SK-N-SH treated with all-trans-retinoic acid at 6 μM for 48 hours (cell line): ENCODE data around the gene GPC2.

Experiments used
- ATAC-seq: fragments of 200-7000 bp; cut with Tn5 transposase; 3 replicates; pipeline ENCODE4 v1.9.1; 2020; ENCODE audit warnings: mild to moderate bottlenecking, moderate library complexity
- BACH2 ChIP-seq: fragments of 250-450 bp; sonication (Bioruptor Pico); IDR thresholded peaks from 2 replicates; pipeline ENCODE4 v1.9.0; 2021; ENCODE audit warnings: mild to moderate bottlenecking, borderline replicate concordance
- CSDC2 ChIP-seq: fragments of 250-450 bp; sonication (Bioruptor Pico); IDR thresholded peaks from 2 replicates; pipeline ENCODE4 v1.5.0; 2020; ENCODE audit warnings: mild to moderate bottlenecking, moderate library complexity
- ESRRG ChIP-seq: fragments of 250-450 bp; sonication (Bioruptor Pico); IDR thresholded peaks from 2 replicates; pipeline ENCODE4 v1.6.1; 2021; ENCODE audit warnings: mild to moderate bottlenecking
- GLIS3 ChIP-seq: fragments of 250-450 bp; sonication (Bioruptor Pico); IDR thresholded peaks from 2 replicates; pipeline ENCODE4 v1.5.0; 2020; ENCODE audit warnings: mild to moderate bottlenecking, moderate library complexity
- ISL1 ChIP-seq: fragments of 250-450 bp; sonication (Bioruptor Pico); IDR thresholded peaks from 2 replicates; pipeline ENCODE4 v2.1.2; 2022; ENCODE audit warnings: mild to moderate bottlenecking, moderate library complexity
- OSR1 ChIP-seq: fragments of 250-450 bp; sonication (Bioruptor Pico); IDR thresholded peaks from 2 replicates; pipeline ENCODE4 v1.8.0; 2022; ENCODE audit warnings: moderate library complexity, mild to moderate bottlenecking, inconsistent platforms
- PATZ1 ChIP-seq: fragments of 250-450 bp; sonication (Bioruptor Pico); IDR thresholded peaks from 2 replicates; pipeline ENCODE4 v1.8.0; 2020; ENCODE audit warnings: mild to moderate bottlenecking, moderate library complexity, borderline replicate concordance
- RARB ChIP-seq: fragments of 250-450 bp; sonication (Bioruptor Pico); IDR thresholded peaks from 2 replicates; pipeline ENCODE4 v1.8.0; 2021; ENCODE audit warnings: mild to moderate bottlenecking, moderate library complexity
- SNAI2 ChIP-seq: fragments of 250-450 bp; sonication (Bioruptor Pico); IDR thresholded peaks from 2 replicates; pipeline ENCODE4 v1.5.0; 2020; ENCODE audit warnings: mild to moderate bottlenecking, moderate library complexity
- ZC3H10 ChIP-seq: fragments of 250-450 bp; sonication (Bioruptor Pico); IDR thresholded peaks from 2 replicates; pipeline ENCODE4 v1.5.1; 2021; ENCODE audit warnings: mild to moderate bottlenecking, moderate library complexity
- ZFP3 ChIP-seq: fragments of 250-450 bp; sonication (Bioruptor Pico); IDR thresholded peaks from 2 replicates; pipeline ENCODE4 v1.5.0; 2020; ENCODE audit warnings: mild to moderate bottlenecking, moderate library complexity
- ZNF565 ChIP-seq: fragments of 450-650 bp; formaldehyde crosslinking; conservative IDR thresholded peaks from 2 replicates; pipeline ENCODE4 v1.5.0; 2020; ENCODE audit warnings: low read depth, mild to moderate bottlenecking, moderate library complexity
- ZNF70 ChIP-seq: fragments of 450-650 bp; formaldehyde crosslinking; IDR thresholded peaks from 2 replicates; pipeline ENCODE4 v1.5.0; 2020; ENCODE audit warnings: mild to moderate bottlenecking, moderate library complexity
- ZNF8 ChIP-seq: fragments of 450-650 bp; formaldehyde crosslinking; IDR thresholded peaks from 2 replicates; pipeline ENCODE4 v1.5.0; 2020; ENCODE audit warnings: mild to moderate bottlenecking, moderate library complexity
- TF ChIP-seq, protein P1 (sequence below): fragments of 250-450 bp; sonication (Bioruptor Pico); IDR thresholded peaks from 2 replicates; pipeline ENCODE4 v1.8.0; 2021; ENCODE audit warnings: low read depth, mild to moderate bottlenecking, moderate library complexity, borderline replicate concordance
- TF ChIP-seq, protein P2 (sequence below): fragments of 250-450 bp; sonication (Bioruptor Pico); IDR thresholded peaks from 2 replicates; pipeline ENCODE4 v1.5.1; 2020; ENCODE audit warnings: low read depth, mild to moderate bottlenecking, moderate library complexity
- TF ChIP-seq, protein P3 (sequence below): fragments of 250-450 bp; sonication (Bioruptor Pico); IDR thresholded peaks from 2 replicates; pipeline ENCODE4 v1.5.0; 2020; ENCODE audit warnings: mild to moderate bottlenecking, moderate library complexity
- TF ChIP-seq, protein P4 (sequence below): fragments of 250-450 bp; sonication (Bioruptor Pico); IDR thresholded peaks from 2 replicates; pipeline ENCODE4 v1.5.1; 2021; ENCODE audit warnings: mild to moderate bottlenecking, moderate library complexity

Gene GPC2

DNA sequence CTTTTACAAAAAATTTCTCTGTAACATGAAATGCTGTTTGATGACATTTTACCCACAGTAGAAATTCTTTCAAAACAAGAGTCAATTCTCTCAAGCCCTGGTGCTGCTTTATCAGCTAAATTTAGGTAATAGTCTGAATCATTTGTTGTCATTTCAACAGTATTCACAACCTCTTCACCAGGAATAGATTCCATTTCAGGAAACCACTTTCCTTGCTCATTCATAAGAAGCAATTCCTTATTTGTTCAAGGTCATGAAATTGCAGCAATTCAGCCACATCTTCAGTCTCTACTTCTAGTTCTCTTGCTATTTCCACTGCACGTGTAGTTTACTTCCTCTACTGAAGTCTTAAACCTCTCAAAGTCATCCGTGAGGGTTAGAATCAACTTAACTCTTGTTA is 14.6 kb upstream of the GPC2 start:
- ATAC-seq: no peak
- TF ChIP-seq OSR1 (no peak), ESRRG (CRISPR knock-in tag) (no peak), GLIS3 (CRISPR knock-in tag) (no peak)
- TF ChIP-seq, protein P1, sequence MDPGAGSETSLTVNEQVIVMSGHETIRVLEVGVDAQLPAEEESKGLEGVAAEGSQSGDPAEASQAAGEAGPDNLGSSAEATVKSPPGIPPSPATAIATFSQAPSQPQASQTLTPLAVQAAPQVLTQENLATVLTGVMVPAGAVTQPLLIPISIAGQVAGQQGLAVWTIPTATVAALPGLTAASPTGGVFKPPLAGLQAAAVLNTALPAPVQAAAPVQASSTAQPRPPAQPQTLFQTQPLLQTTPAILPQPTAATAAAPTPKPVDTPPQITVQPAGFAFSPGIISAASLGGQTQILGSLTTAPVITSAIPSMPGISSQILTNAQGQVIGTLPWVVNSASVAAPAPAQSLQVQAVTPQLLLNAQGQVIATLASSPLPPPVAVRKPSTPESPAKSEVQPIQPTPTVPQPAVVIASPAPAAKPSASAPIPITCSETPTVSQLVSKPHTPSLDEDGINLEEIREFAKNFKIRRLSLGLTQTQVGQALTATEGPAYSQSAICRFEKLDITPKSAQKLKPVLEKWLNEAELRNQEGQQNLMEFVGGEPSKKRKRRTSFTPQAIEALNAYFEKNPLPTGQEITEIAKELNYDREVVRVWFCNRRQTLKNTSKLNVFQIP (CRISPR knock-in tag): no peak
- TF ChIP-seq, protein P2, sequence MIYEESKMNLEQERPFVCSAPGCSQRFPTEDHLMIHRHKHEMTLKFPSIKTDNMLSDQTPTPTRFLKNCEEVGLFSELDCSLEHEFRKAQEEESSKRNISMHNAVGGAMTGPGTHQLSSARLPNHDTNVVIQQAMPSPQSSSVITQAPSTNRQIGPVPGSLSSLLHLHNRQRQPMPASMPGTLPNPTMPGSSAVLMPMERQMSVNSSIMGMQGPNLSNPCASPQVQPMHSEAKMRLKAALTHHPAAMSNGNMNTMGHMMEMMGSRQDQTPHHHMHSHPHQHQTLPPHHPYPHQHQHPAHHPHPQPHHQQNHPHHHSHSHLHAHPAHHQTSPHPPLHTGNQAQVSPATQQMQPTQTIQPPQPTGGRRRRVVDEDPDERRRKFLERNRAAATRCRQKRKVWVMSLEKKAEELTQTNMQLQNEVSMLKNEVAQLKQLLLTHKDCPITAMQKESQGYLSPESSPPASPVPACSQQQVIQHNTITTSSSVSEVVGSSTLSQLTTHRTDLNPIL (CRISPR knock-in tag): no peak

- ATAC-seq: peak; percentile 87
- TF ChIP-seq CSDC2 (CRISPR knock-in tag) (no peak), BACH2 (CRISPR knock-in tag) (no peak), ZNF8 (CRISPR knock-in tag) (no peak), OSR1 (no peak)
- TF ChIP-seq, protein P3, sequence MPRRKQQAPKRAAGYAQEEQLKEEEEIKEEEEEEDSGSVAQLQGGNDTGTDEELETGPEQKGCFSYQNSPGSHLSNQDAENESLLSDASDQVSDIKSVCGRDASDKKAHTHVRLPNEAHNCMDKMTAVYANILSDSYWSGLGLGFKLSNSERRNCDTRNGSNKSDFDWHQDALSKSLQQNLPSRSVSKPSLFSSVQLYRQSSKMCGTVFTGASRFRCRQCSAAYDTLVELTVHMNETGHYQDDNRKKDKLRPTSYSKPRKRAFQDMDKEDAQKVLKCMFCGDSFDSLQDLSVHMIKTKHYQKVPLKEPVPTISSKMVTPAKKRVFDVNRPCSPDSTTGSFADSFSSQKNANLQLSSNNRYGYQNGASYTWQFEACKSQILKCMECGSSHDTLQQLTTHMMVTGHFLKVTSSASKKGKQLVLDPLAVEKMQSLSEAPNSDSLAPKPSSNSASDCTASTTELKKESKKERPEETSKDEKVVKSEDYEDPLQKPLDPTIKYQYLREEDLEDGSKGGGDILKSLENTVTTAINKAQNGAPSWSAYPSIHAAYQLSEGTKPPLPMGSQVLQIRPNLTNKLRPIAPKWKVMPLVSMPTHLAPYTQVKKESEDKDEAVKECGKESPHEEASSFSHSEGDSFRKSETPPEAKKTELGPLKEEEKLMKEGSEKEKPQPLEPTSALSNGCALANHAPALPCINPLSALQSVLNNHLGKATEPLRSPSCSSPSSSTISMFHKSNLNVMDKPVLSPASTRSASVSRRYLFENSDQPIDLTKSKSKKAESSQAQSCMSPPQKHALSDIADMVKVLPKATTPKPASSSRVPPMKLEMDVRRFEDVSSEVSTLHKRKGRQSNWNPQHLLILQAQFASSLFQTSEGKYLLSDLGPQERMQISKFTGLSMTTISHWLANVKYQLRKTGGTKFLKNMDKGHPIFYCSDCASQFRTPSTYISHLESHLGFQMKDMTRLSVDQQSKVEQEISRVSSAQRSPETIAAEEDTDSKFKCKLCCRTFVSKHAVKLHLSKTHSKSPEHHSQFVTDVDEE (CRISPR knock-in tag): no peak
Observed at GRCh38 chr7:100190048-100190711, 13.0 kb upstream of the GPC2 start.

DNA sequence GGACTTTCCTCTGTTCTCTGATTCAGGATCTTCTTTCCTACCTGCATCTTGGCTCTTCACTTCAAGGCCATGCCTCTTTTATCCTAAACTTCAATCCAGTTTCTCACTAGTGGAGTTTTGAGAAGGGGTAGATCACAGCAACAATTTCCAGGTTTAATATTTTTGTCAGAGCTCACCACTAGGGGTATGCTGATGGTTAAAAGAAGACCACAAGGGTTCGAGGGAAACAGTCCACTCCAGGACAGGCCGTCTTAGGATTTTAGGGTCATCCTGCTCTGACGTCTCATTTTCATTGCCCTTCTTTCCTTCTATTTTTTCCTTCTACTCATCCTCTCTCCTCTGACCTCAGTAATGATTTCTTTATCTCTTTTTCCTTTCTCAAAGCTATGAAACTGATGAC is 11.9 kb upstream of the GPC2 start:
- ATAC-seq: peak; percentile 40; the same call in 1 of the 3 replicates

More for the DNA sequence above, 11.9 kb upstream of the GPC2 start:
- TF ChIP-seq RARB (CRISPR knock-in tag) (no peak), ZNF70 (CRISPR knock-in tag) (no peak), SNAI2 (CRISPR knock-in tag) (no peak), ISL1 (CRISPR knock-in tag) (no peak), ZNF565 (CRISPR knock-in tag) (no peak), PATZ1 (no peak), ZFP3 (CRISPR knock-in tag) (no peak), ZC3H10 (CRISPR knock-in tag) (no peak), OSR1 (no peak), GLIS3 (CRISPR knock-in tag) (no peak), CSDC2 (CRISPR knock-in tag) (no peak)
- TF ChIP-seq, protein P3 (CRISPR knock-in tag): no peak
- TF ChIP-seq, protein P2 (CRISPR knock-in tag): no peak
- TF ChIP-seq, protein P4, sequence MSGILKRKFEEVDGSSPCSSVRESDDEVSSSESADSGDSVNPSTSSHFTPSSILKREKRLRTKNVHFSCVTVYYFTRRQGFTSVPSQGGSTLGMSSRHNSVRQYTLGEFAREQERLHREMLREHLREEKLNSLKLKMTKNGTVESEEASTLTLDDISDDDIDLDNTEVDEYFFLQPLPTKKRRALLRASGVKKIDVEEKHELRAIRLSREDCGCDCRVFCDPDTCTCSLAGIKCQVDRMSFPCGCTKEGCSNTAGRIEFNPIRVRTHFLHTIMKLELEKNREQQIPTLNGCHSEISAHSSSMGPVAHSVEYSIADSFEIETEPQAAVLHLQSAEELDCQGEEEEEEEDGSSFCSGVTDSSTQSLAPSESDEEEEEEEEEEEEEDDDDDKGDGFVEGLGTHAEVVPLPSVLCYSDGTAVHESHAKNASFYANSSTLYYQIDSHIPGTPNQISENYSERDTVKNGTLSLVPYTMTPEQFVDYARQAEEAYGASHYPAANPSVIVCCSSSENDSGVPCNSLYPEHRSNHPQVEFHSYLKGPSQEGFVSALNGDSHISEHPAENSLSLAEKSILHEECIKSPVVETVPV (CRISPR knock-in tag): no peak
- TF ChIP-seq, protein P1 (CRISPR knock-in tag): no peak
